ENCODE results near the gene CNTNAP2. TPM values are rescaled to one million over a fixed set of nuclear protein-coding genes. Genes with fewer than 3 reads are reported as not detected.

CNTNAP2 gene
- total and polyA plus RNA-seq, 12 donors = 0.07 to 0.77 (median 0.24) TPM

DNA sequence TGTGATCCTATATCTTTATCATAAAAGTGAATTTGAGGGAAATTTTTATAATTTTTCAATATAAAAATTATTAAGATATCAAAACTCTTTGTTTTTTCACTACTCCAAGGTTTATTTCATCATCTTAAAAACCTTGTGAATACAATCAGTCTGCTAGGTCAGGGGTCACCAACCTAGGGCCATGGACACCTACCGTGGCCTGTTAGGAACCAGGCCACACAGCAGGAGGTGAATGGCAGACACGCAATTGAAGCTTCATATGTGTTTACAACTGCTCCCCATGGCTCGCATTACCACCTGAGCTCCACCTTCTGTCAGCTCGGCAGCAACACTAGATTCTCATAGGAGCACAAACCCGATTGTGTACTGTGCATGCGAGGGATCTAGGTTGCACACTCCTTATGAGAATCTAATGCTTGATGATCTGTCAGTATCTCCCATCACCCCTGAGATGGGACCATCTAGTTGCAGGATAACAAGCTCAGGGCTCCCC, 2202.8 kb downstream of the CNTNAP2 start:
- DNase-seq (no peak), ATAC-seq (no peak)
- Histone ChIP-seq H3K9me3 (no peaks in the 10 kb centered on the region), H3K4me3 (no peak overlapping the region), H3K27ac (no peak overlapping the region), H3K4me1 (no peaks in the 10 kb centered on the region), H3K36me3 (no peaks in the 10 kb centered on the region), H3K27me3 (no peaks in the 10 kb centered on the region)
- WGBS, 2 donors = 80 to 87% methylated on average over 6 of the region's 6 CpGs
- intact Hi-C loops (cut with DNase I) = no loop called here
- TF ChIP-seq, protein P1, sequence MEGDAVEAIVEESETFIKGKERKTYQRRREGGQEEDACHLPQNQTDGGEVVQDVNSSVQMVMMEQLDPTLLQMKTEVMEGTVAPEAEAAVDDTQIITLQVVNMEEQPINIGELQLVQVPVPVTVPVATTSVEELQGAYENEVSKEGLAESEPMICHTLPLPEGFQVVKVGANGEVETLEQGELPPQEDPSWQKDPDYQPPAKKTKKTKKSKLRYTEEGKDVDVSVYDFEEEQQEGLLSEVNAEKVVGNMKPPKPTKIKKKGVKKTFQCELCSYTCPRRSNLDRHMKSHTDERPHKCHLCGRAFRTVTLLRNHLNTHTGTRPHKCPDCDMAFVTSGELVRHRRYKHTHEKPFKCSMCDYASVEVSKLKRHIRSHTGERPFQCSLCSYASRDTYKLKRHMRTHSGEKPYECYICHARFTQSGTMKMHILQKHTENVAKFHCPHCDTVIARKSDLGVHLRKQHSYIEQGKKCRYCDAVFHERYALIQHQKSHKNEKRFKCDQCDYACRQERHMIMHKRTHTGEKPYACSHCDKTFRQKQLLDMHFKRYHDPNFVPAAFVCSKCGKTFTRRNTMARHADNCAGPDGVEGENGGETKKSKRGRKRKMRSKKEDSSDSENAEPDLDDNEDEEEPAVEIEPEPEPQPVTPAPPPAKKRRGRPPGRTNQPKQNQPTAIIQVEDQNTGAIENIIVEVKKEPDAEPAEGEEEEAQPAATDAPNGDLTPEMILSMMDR (IDR thresholded peaks at IDR 0.05) = no peak

DNA sequence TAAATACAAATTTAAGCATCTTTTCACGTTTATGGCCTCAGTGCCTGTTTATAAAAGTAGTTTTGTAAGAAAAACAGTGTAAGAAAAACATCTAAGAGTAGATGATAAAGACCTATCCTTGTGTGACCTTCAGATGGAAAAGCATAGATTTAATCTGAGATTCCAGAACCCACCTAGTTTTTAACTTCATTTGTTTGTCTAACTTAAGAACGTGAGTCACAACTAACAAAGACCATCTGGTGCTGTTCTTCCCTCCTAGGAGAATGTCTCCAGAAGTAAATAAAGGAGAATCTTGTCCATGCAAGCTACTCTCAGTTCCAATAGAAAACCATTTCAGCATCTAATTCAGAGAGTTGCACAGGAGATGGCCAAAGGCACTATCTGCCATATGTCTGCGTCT, 2208.6 kb downstream of the CNTNAP2 start:
- Histone ChIP-seq H3K9me3 (no peaks in the 10 kb centered on the region), H3K4me3 (no peak overlapping the region), H3K27ac (no peak overlapping the region), H3K4me1 (no peaks in the 10 kb centered on the region), H3K27me3 (peaks cover 0 to 9% (median 0%) of the 10 kb centered on the region in 7 donors), H3K36me3 (no peaks in the 10 kb centered on the region)
- ATAC-seq (no peak), DNase-seq (no peak)
- 55 to 66% methylated on average over 3 of the region's 3 CpGs for WGBS, 2 donors
- TF ChIP-seq, protein P1 (IDR thresholded peaks at IDR 0.05) = no peak
- intact Hi-C loops (cut with DNase I) = no loop called here

DNA sequence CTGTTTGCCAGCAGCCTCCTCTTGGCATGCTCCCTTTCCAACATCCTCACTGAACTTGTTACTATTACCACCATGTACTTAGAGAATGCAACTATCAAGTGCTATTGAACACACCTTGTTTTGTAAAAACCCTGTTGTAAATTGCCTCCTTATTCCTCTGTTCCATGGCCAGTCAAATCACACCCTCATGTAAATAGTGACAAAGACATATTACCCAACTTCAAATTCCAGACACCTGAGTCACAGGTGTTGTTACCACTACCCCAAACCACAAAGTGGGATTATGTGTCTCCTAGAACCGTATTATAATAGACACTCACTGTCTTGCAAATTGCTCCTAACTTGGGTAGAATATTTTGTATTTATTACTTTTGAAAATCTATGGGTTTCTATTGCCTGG, 2210.8 kb downstream of the CNTNAP2 start:
- Histone ChIP-seq H3K4me3 (no peak overlapping the region), H3K27ac (no peak overlapping the region), H3K4me1 (no peaks in the 10 kb centered on the region), H3K27me3 (peaks cover 0 to 9% (median 0%) of the 10 kb centered on the region in 7 donors), H3K9me3 (no peaks in the 10 kb centered on the region), H3K36me3 (no peaks in the 10 kb centered on the region)
- ATAC-seq (no peak), DNase-seq (no peak)
- intact Hi-C loops (cut with DNase I) = no loop called here
- WGBS, 2 donors = 76 to 86% methylated on average over 1 of the region's 1 CpG
- TF ChIP-seq, protein P1 (IDR thresholded peaks at IDR 0.05) = no peak

DNA sequence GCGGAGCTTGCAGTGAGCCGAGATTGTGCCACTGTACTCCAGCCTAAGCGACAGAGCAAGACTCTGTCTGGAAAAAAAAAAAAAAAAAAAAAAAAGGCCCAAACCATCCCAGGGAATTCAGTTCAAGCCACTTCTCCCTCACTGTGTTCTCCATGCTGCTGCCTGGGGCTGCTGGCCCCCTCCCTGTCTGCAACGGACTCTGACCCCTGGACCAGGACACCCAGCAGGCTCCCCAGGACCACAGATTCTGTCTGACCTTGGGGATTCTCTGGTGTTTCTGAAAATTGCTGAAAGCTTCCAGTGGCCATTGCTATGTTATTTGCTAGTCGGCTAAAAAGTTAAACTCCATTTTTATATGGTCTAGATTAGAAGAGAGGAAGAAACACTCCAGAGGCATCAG, 2212.3 kb downstream of the CNTNAP2 start:
- Histone ChIP-seq H3K27ac (no peak overlapping the region), H3K36me3 (no peaks in the 10 kb centered on the region), H3K27me3 (peaks cover 0 to 9% (median 0%) of the 10 kb centered on the region in 7 donors), H3K9me3 (no peaks in the 10 kb centered on the region), H3K4me1 (no peaks in the 10 kb centered on the region), H3K4me3 (no peak overlapping the region)
- TF ChIP-seq, protein P1 (IDR thresholded peaks at IDR 0.05) = no peak
- 84 to 88% methylated on average over 5 of the region's 5 CpGs for WGBS, 2 donors
- no peak for ATAC-seq
- DNase-seq = no peak
- intact Hi-C loops (cut with DNase I) = no loop called here

All from heart right ventricle (tissue), 16 donors.